Activated CD8-positive, alpha-beta memory T cell treated with anti-CD3 and anti-CD28 coated beads for 1 hour (primary cell): ENCODE measurements around the gene TMEM129.
A peak's percentile ranks its signal among the peaks of the same experiment; 100 is the strongest.

Experiments
- DNase-seq, 2 donors: peaks; one replicate each; pipeline ENCODE4 v3.0.0-alpha.2; 2020; ENCODE audit warnings: low read depth in 1 of 2; ENCODE audit errors: extremely low read depth in 1 of 2

TMEM129 gene

GRCh38 chr4:1745165-1745564 lies 24.0 kb upstream of the TMEM129 start:
- no peak for DNase-seq

GRCh38 chr4:1744552-1744951 lies 23.4 kb upstream of the TMEM129 start:
- DNase-seq = no peak

- no peak for DNase-seq
Measured at GRCh38 chr4:1743975-1744374, 22.9 kb upstream of the TMEM129 start.

GRCh38 chr4:1743551-1743950 lies 22.4 kb upstream of the TMEM129 start:
- no peak for DNase-seq

- no peak for DNase-seq
Measured at GRCh38 chr4:1741208-1741607, 20.1 kb upstream of the TMEM129 start.

GRCh38 chr4:1740021-1740545 lies 19.0 kb upstream of the TMEM129 start:
- no peak for DNase-seq

- no peak for DNase-seq
Measured at GRCh38 chr4:1739358-1739757, 18.2 kb upstream of the TMEM129 start.

- no peak for DNase-seq
Measured at GRCh38 chr4:1738410-1738809, 17.3 kb upstream of the TMEM129 start.

- no peak for DNase-seq
Measured at GRCh38 chr4:1737666-1738065, 16.5 kb upstream of the TMEM129 start.

GRCh38 chr4:1736812-1737211 lies 15.7 kb upstream of the TMEM129 start:
- DNase-seq = no peak

- DNase-seq = no peak
Measured at GRCh38 chr4:1735215-1735614, 14.1 kb upstream of the TMEM129 start.

GRCh38 chr4:1732911-1733310 lies 11.8 kb upstream of the TMEM129 start:
- no peak for DNase-seq

GRCh38 chr4:1731180-1731579 lies 10.1 kb upstream of the TMEM129 start:
- DNase-seq = no peak

GRCh38 chr4:1730532-1731135 lies 9.5 kb upstream of the TMEM129 start:
- no peak for DNase-seq

GRCh38 chr4:1728061-1728980 lies 7.2 kb upstream of the TMEM129 start:
- DNase-seq = no peak

- no peak for DNase-seq
Measured at GRCh38 chr4:1727117-1728031, 6.3 kb upstream of the TMEM129 start.

GRCh38 chr4:1726146-1726934 lies 5.2 kb upstream of the TMEM129 start:
- peak; percentile 68 to 86 for DNase-seq

GRCh38 chr4:1725521-1725920 lies 4.4 kb upstream of the TMEM129 start:
- no peak for DNase-seq

GRCh38 chr4:1723131-1723801 lies 2.1 kb upstream of the TMEM129 start:
- no peak for DNase-seq
